ENCODE results near the gene PRPS1.
"Not testable (repeated sequence)": the region's sequence is repeated elsewhere in the genome, so short reads cannot be mapped to it uniquely, and the experiment has no call there.

The PRPS1 gene

DNA sequence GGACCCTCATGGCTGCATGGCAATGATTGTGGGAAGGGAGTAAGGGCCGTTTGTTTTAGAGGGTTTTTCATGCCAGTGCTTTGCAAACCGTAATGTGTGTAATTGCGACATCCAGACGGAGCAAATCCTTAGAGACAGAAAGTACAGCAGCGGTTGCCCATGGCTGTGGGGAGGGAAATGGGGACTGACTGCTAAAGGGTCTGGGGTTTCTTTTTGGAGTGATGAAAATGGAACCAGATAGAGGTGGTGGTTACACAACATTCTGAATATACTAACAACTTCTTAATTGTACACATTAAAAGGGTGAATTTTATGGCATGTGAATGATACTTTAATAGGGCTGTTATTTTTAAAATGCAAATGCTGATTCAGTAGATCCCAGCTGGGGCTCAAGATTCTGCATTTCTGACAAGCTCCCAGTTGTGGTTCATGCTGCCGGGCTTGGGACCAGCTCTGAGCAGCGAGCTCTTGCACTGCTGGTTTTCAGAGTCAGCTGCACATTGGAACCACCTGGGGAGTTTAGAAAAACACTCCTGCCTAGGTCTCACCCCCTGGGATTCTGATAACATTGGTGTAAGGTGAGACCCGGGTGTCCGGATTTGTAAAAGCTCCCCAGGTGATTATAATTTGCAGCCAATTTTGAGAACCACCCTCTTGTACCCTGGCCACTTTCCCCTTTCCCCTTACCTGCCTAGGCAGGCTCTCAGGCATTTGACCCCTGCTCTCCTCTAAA lies 47.7 kb downstream of the PRPS1 start:
- DNase-seq = no peak

DNA sequence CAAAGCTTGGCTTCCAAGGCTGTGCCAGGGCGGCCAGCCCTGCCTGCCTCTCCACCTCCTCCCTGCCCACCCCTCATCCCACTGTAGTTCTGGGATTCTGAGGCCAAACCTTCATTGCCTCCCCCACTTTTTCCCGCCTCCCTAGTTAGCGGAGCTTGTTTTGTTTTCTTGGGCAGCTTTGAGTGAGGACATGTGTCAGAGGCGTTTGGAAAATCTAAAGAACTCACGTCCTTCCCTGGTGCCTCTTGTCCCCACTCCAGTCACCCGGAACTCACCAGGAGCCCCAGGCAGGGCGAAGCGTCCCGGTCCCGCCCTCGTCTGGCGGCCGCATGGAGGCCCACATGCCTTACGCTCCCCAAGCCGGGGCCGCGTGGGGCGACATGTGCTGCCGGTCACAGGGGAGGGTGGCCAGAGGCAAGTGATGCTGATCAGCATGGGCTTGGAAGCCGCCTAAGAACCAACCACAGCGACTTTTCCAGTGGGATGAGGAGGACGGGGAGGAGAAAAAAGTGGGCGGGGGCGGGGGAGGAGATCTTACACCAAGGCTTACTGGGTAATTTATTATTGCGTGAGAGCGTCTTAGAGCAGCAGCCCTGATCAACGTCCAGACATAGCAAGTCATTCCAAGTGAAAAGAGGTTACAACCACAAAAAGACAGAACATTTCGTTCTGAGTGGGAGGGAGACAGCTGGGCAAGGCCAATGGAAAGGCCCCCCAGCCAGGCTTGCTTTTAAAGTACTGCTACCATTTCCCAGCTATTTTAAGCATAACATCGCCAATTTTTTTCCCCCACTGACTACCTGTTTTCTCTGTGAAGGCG lies 48.5 kb downstream of the PRPS1 start:
- DNase-seq = peak; percentile 10

DNA sequence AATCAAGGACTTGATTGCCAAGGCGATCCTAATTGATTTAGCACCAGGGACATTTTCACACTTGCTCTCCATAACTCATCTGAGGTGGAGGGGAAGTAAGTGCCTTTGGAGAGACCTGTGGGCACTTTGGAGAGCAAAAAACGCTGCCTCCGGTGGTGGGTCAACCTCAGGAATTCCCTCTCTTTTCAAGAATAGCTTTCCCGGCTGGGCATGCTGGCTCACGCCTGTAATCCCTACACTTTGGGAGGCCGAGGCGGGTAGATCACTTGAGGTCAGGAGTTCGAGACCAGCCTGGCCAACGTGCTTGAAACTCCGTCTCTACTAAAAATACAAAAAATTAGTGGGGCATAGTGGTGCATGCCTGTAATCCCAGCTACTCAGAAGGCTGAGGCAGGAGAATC lies 49.2 kb downstream of the PRPS1 start:
- DNase-seq = no peak

DNA sequence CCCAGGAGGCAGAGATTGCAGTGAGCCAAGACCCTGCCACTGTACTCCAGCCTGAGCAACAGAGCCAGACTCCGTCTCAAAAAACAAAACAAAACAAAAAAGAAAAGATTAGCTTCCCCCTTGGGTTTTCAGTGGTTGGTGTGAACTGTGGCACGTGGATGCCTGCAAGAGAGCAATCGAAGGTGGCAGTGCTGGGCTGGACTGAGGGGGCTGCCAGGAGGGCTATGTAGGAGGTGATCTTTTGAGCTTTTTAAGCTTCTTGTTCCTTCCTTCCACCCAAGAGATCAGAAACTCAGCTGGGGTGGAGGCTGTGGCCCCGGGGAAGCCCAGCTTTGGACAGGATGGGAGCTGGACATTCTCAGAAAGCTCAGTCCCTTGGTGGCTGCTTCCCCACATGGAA lies 49.6 kb downstream of the PRPS1 start:
- DNase-seq = peak; percentile 1

DNA sequence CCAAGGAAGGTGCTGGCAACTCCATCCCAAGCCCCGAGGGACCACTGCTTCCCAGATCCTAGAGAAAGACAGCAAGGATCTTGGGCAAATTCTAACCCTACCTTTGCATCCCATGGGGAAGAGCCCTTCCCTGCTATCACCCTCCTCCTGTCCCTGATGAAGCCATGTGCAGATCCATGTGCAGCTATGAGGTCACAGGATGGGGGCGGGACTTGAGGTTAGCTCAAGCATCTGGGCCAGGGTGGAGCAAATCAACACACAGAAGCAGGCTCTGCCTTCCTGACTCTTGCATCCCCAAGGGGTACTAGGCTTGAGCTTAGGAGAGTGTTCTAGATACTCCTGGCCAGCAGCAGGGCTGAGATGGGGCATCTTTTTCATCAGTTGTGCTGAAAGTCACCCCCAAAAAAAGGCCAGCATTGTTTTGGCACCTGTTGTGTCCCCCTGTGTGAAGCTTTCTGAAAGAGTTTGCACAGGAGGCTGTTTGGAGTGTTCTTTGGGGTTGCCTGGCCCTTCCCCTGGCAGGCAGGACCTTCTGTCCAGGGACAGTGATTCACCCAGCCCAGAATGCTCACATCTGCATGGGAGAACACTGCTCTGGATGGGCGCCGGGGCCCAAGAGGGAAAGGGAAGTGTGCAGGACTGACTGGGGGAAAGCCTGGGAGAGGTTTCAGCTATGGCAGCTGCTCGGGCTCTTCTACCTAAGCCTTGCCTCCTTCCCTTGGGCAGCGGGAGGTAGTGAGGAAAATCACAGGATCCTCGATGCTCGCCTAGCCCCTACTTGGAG lies 50.8 kb downstream of the PRPS1 start:
- DNase-seq = no peak

DNA sequence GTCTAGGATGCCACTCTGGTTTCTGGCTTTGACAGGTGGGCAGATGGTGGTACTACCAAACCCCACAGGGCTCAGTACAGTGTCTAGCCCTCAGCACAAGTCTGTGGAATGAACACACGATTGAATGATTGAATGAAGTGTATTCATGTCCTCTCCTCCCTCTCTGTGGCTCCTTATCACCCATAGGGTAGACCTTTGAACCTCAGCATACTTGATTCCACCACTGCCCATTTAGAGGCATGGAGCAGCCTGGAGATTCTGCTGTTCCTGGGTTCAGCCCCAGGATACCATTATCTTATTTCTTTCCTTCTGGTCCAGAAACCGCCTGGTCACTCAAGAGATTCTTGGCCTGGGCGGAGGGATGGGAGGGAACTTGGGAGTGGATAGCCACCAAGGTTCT lies 53.9 kb downstream of the PRPS1 start:
- DNase-seq = no peak

DNA sequence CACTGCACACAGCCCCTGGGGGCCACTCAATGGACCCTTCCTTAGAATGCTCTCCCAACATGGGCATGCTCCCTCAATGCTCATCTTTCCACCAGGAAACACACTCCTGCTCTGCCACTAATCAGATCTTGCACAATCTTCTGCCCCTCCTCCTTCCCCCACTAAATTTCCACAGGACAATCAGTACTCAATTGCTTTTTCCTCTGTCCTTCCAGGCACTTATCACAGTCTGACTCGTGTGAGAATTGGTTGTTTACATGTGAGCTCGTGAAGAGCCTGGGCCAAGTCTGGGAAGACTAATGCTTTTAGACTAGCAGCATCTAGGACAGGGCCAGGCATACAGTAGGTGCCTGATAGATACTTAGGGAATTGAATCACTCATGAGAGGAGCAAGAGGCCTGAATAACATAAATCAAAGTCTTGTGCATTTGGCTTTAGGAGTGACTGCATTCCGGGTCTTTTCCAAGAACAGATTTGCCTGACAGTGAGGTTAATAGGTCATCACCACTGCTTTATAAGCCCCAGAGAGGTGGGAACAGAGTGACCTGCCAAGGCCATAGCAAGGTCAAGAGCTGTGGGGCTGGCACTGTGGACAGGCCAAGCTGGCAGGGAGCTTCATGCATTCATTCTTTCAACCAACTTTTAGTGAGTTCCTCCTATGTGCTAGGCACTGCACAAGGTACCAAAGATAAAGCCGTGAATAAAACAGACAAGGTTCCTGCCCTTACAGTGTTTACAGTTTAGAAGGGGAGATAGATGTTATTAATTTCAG lies 55.0 kb downstream of the PRPS1 start:
- DNase-seq = no peak

DNA sequence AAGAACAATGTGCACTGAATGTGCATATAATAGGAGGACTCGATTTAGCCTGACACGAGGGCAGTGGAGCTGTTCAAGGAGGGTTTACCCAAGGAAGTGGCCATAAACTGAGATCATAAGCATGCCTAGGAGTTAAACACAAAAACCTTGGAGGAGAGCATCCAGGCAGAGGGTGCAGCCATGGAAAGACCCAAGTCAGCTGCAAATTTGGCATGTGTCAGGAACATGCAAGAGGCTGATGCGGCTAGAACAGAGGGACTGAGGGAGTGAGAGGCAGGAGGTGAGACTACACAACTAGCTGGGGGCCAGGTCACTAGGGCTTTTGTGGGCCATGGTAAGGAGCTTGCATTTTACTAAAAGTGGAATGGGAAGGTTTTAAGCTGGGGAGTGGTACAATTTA lies 55.6 kb downstream of the PRPS1 start:
- no peak for DNase-seq

DNA sequence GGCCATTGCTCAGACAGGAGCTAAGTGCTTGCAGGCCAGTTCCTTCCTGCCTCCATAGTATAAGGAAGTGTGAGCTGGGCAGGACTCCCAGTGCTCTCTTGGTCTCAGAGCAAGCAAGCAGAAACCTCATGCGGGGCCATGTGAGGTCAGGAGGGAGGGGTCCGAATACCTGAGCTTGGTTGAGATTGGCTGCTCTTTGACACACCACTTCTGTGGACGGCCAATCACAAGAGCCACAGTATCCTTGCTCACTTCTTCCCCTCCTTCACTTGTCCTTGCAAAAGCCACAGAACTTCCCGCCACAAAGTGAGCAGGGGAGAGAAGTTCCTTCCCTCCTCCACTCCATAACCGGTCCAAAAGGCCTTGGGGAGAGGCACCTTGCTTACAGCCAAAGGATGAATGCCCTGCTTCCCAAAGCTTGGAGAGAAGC lies 56.7 kb downstream of the PRPS1 start:
- DNase-seq = peak; percentile 5

DNA sequence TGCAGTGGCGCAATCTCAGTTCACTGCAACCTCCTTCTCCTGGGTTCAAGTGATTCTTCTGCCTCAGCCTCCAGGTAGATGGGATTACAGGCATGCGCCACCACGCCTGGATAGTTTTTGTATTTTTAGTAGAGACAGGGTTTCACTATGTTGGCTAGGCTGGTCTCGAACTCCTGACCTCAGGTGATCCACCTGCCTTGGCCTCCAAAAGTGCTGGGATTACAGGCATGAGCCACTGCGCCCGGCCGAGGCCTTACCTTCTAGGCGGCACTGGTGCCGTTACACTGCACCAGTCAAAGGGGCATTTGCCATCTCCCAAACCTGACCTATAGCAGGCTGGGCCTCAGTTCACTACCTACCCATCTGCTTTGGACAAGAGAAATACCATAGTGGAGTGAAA lies 57.3 kb downstream of the PRPS1 start:
- DNase-seq = not testable (repeated sequence)

DNA sequence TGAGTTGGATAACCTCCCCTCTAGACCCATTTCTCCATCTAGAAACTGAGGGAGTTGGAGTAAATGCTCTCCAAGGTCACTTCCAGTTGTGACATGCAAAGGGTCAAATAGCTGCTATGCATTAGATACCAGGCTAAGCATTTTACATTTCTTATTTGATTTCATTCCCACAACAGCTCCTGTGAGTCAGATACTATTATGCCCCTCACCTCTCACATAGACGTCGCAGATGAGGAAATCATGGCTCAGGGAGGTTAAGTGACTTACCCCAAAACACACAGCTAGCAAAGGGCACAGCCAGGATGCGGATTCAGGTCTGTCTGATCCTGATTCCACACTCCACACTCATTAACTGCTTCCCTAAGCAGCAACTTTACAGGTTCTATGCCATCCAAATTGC lies 57.7 kb downstream of the PRPS1 start:
- DNase-seq = no peak

DNA sequence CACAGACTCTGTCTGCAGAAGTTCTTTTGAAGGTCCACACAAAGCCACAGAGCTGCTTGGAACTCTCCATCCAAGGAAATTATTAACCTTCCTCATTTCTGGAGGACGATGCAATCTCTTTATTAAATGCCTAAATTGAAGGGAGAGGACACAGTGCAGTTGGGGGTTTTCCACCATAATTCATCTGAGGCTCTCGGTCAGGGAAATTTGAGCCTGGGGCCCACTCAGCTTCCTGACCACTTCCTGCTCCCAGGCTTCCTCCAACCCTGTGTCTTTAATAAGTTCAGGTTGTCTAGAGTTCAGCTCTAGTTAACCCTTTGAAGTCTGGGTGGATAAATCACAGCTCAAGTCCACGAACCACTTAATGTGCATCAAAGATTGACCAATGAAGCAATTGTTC lies 58.5 kb downstream of the PRPS1 start:
- no peak for DNase-seq

DNA sequence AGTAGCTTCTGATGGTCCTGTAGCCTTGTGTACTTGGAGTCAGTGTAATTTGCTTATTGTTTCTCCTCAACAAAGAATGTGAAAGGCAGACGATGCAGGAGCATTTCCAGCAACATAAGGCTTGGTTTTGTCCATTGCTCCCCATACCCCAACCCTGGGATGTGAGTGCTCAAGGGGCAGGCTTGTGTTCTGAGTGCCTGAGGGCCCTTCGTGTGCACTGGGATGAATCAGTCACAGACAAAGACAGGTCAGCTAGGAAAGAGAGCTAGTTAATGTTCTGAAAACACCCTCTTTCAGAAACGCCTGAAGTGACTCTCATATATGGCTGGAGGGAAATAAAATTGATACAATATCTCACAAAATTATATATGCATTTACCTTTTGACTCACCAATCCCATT lies 59.1 kb downstream of the PRPS1 start:
- DNase-seq = no peak

DNA sequence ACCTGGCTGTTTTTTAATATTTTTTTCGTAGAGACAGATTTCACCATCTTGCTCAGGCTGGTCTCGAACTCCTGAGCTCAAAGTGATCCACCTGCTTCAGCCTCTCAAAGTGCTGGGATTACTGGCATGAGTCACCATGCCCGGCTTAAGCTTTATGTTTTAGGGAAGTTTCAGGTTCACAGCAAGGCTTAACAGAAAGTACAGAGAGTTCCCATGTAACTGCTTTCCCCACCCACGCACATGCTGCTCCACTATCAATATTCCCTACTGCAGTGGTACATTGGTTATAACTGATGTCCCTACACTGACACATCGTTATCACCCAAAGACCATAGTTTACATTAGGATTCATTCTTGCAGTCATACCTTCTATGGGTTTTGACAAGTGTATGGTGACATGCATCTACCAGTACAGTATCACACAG lies 62.7 kb downstream of the PRPS1 start:
- DNase-seq = no peak

DNA sequence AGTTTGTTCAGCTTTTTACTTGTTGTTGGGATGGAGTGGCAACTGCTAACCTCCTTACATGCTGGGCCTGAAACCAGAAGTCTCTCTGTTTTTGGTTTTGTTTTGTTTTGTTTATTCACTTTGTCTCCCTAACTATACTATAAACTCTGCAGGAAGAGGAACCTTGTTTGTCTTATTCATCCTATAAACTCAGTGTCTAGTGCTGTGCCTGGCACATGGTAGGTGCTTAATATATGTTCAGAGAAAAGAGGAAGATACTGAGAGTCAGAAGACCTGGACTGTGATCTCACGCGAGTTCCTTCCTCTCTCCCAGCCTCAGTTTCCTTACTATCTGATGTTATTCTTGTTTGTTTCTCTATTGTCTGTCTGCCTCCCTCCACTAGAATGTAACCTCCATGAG lies 71.3 kb downstream of the PRPS1 start:
- no peak for DNase-seq

DNA sequence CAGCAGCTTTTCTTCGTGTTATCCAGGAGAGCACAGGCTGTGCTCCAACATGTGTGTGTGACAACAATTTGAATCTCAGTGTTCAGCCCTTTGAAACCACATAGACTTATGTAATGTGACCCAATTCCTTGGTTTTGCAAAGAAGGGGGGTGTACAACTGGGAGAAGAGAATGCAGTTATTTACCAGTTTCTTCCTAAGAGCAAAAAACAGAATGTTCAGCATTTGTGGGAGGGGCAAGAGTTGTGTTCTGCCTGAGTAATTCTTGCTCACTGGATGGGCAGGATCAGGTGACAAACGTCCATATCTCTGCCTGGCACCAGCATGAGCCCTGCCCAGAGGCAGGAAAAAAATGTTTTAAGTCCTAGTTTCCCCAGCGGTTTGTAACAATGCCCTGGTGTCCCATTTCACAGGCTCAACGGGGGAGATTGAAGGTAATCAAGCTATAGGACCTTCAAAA lies 72.0 kb downstream of the PRPS1 start:
- no peak for DNase-seq
